Peyer's patch (tissue), 4 donors: ENCODE results near the gene GNB5. TPM values are rescaled to one million over a fixed set of nuclear protein-coding genes. Genes with fewer than 3 reads are reported as not detected.

Experiments used
- DNase-seq, 3 donors: peaks; one replicate each; pipeline ENCODE4 v3.0.0-alpha.2; 2017 to 2019
- H3K27ac ChIP-seq, 4 donors: fragments of 200-600 bp; sonication (generic); one replicate each; pipeline ENCODE4 v1.5.1; 2016 to 2019
- H3K27me3 ChIP-seq, 2 donors: fragments of 200-600 bp; sonication (generic); one replicate each; pipeline ENCODE4 v1.5.1; 2019
- H3K36me3 ChIP-seq, 3 donors: fragments of 200-600 bp; sonication (generic); one replicate each; pipeline ENCODE4 v1.5.1; 2016 to 2019
- H3K4me1 ChIP-seq, 4 donors: fragments of 200-600 bp; sonication (generic); one replicate each; pipeline ENCODE4 v1.5.1; 2016 to 2019
- H3K4me3 ChIP-seq, 4 donors: fragments of 200-600 bp; sonication (generic); 1 replicate in 3 of 4; 2 replicates in 1 of 4; pipeline ENCODE4 v1.5.1; 2016 to 2019; ENCODE audit warnings: mild to moderate bottlenecking in 1 of 4
- H3K9me3 ChIP-seq, 4 donors: fragments of 200-600 bp; sonication (generic); one replicate each; pipeline ENCODE4 v1.5.1; 2016 to 2019; ENCODE audit warnings: mild to moderate bottlenecking in 1 of 4
- POLR2A ChIP-seq, 2 donors: fragments of 450-650 bp; IDR thresholded peaks; one replicate each; pipeline ENCODE4 v1.5.1; 2017; ENCODE audit warnings: antibody characterized with exemption in 2 of 2, mild to moderate bottlenecking in 2 of 2, moderate library complexity in 2 of 2
- total RNA-seq, 4 donors: library from RNA; depleted of rRNA; stranded (reverse); fragments of >200 nt; gene quantifications; one replicate each; pipeline ENCODE4 v1.1.0, GENCODE V29; 2016
- TF ChIP-seq, protein P1 (sequence below), 6 experiments: fragments of 450-650 bp in 4 of 6; fragments of 200-600 bp in 2 of 6; sonication (generic) in 1 of 6; IDR thresholded peaks; one replicate each; pipeline ENCODE4 v1.5.1; 2017 to 2019; ENCODE audit warnings: antibody characterized with exemption in 6 of 6, mild to moderate bottlenecking in 3 of 6, moderate library complexity in 1 of 6

Gene GNB5
- total RNA-seq, 4 donors from 2014 or later = 6.1 to 120 (median 7.6) TPM

DNA sequence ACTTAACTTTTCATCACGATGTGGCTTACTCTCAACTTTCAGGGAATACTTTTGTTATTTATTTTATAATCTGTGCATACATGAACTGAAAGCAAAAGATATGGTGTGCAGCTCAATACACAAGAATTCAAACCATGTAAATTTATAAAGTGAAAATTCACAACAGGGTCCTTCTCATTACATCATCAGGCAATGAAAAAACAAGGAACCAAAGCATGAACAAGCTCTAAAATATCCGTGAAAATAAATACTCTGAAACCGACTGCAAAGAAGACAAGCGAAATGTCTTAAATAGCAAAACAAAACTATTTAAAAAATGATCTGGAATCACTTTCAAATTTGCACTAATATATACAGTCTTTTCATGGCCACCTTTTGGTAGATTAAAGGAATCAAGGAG is 28.9 kb downstream of the GNB5 start:
- Histone ChIP-seq H3K36me3 (no peaks in the 10 kb centered on the region), H3K9me3 (no peaks in the 10 kb centered on the region), H3K4me1 (no peaks in the 10 kb centered on the region), H3K27ac (no peak overlapping the region), H3K27me3 (no peaks in the 10 kb centered on the region), H3K4me3 (no peak overlapping the region)
- DNase-seq = no peak
- no peak for TF ChIP-seq POLR2A (IDR thresholded peaks at IDR 0.05)
- TF ChIP-seq, protein P1, sequence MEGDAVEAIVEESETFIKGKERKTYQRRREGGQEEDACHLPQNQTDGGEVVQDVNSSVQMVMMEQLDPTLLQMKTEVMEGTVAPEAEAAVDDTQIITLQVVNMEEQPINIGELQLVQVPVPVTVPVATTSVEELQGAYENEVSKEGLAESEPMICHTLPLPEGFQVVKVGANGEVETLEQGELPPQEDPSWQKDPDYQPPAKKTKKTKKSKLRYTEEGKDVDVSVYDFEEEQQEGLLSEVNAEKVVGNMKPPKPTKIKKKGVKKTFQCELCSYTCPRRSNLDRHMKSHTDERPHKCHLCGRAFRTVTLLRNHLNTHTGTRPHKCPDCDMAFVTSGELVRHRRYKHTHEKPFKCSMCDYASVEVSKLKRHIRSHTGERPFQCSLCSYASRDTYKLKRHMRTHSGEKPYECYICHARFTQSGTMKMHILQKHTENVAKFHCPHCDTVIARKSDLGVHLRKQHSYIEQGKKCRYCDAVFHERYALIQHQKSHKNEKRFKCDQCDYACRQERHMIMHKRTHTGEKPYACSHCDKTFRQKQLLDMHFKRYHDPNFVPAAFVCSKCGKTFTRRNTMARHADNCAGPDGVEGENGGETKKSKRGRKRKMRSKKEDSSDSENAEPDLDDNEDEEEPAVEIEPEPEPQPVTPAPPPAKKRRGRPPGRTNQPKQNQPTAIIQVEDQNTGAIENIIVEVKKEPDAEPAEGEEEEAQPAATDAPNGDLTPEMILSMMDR (IDR thresholded peaks at IDR 0.05) = no peak

DNA sequence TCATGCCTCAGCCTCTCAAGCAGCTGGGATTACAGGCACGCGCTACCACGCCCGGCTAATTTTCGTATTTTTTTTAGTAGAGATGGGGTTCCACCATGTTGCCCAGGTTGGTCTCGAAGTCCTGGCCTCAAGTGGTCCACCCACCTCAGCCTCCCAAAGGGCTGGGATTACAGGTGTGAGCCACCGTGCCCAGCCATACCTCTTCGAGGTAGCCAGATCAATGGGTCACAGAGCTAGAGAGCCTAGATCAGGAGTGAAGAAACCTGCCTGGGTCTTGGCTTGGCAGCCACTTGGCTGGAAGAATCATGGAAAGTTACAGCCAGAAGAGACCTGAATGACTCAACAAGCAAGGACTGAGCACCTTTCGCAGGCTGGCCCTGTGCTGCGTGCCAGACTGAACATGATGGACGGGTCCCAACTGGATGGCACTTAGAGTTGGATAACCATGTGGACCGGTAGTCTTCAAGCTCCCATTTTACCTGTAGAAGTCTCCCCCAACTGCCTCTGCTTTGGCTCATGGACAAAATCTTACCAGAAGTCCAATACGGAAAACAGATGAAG is 29.7 kb downstream of the GNB5 start:
- H3K27me3 ChIP-seq = no peaks in the 10 kb centered on the region
- H3K27ac ChIP-seq = no peak overlapping the region
- H3K4me1 ChIP-seq = no peaks in the 10 kb centered on the region
- H3K4me3 ChIP-seq = no peak overlapping the region
- peak in 1 of 3 donors; percentile 28 for DNase-seq
- no peak for TF ChIP-seq POLR2A (IDR thresholded peaks at IDR 0.05)
- TF ChIP-seq, protein P1 (IDR thresholded peaks at IDR 0.05) = no peak
- H3K9me3 ChIP-seq = no peaks in the 10 kb centered on the region
- no peaks in the 10 kb centered on the region for H3K36me3 ChIP-seq

DNA sequence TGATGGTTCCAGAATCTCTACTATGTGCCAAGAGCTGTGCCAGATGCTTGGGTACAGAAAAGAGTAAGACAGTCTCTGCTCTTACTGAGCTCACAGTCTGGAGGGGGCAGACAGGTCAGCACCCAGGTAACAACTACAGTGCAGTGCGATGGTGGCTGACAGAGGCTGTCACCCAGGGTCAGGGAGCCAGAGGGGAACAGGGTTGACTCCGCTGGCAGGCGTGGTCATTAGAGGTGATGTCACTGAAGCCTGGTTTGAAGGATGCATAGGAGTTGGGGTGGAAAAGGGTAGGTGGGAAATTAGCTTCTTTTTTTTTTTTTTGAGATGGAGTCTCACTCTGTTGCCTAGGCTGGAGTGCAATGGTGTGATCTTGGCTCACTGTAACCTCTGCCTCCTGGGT is 31.5 kb downstream of the GNB5 start:
- no peaks in the 10 kb centered on the region for H3K27me3 ChIP-seq
- TF ChIP-seq POLR2A (IDR thresholded peaks at IDR 0.05) = no peak
- TF ChIP-seq, protein P1 (IDR thresholded peaks at IDR 0.05) = no peak
- no peak overlapping the region for H3K27ac ChIP-seq
- no peaks in the 10 kb centered on the region for H3K36me3 ChIP-seq
- H3K9me3 ChIP-seq = no peaks in the 10 kb centered on the region
- no peak for DNase-seq
- no peaks in the 10 kb centered on the region for H3K4me1 ChIP-seq
- no peak overlapping the region for H3K4me3 ChIP-seq

- DNase-seq = no peak
- no peaks in the 10 kb centered on the region for H3K9me3 ChIP-seq
- H3K4me1 ChIP-seq = no peaks in the 10 kb centered on the region
- TF ChIP-seq, protein P1 (IDR thresholded peaks at IDR 0.05) = no peak
- TF ChIP-seq POLR2A (IDR thresholded peaks at IDR 0.05) = no peak
- no peaks in the 10 kb centered on the region for H3K27me3 ChIP-seq
- no peaks in the 10 kb centered on the region for H3K36me3 ChIP-seq
- H3K4me3 ChIP-seq = no peak overlapping the region
- H3K27ac ChIP-seq = no peak overlapping the region
These were observed 33.0 kb downstream of the GNB5 start for GRCh38 chr15:52158084-52158765.

GRCh38 chr15:52155878-52156277 is 35.3 kb downstream of the GNB5 start:
- no peak overlapping the region for H3K4me3 ChIP-seq
- no peaks in the 10 kb centered on the region for H3K9me3 ChIP-seq
- TF ChIP-seq, protein P1 (IDR thresholded peaks at IDR 0.05) = no peak
- TF ChIP-seq POLR2A (IDR thresholded peaks at IDR 0.05) = no peak
- H3K27me3 ChIP-seq = no peaks in the 10 kb centered on the region
- H3K36me3 ChIP-seq = no peaks in the 10 kb centered on the region
- DNase-seq = no peak
- no peak overlapping the region for H3K27ac ChIP-seq
- H3K4me1 ChIP-seq = no peaks in the 10 kb centered on the region
